ENCODE measurements around the gene SNX5.

Gene SNX5

DNA sequence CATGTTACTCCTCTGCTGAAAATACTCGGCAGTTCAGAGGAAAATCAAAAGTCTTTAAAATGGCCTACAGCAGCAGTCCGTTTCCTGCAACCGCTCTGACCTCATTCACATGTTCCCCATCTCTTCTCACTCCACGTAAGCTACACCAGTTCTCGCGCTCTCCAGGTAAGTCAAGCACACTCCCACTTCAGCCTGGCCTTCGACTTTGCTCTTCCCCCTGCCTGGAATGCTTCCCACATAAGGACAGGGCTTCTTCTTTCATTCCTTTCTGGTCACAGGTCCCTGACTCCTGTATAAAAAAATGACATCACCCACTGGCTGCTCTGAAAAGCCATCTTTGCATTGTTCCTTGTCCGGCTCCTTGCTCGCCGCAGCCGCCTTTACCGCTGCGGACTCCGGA is 42.9 kb upstream of the SNX5 start:
- Histone ChIP-seq H4K20me1 (ENCODE audit: low read depth, low read length) (no peaks in the 10 kb centered on the region), H3K79me2 (ENCODE audit: insufficient read depth, low read length) (no peaks in the 10 kb centered on the region), H3F3A (ENCODE audit: insufficient read depth) (no peaks in the 10 kb centered on the region), H3K9me2 (replicated peaks; ENCODE audit: insufficient read depth, low read length) (no peaks in the 10 kb centered on the region), H3K36me3 (ENCODE audit: low read length) (no peaks in the 10 kb centered on the region), H3K4me2 (ENCODE audit: low read depth, low read length, poor library complexity, severe bottlenecking) (no peak overlapping the region), H3K4me3 (ENCODE audit: insufficient read depth, low read length, poor library complexity, severe bottlenecking) (no peak overlapping the region), H3K9ac (ENCODE audit: low read length) (no peak overlapping the region), H3K27me3 (ENCODE audit: low read length) (no peaks in the 10 kb centered on the region), H3K9me3 (ENCODE audit: insufficient read depth, low read length) (no peaks in the 10 kb centered on the region), H2AFZ (ENCODE audit: low read depth, low read length, severe bottlenecking) (no peak overlapping the region), H3K27ac (ENCODE audit: low read depth, low read length) (no peak overlapping the region)
- TF ChIP-seq EZH2phosphoT487 (conservative IDR thresholded peaks at IDR 0.05; ENCODE audit: low read length), result no peak

DNA sequence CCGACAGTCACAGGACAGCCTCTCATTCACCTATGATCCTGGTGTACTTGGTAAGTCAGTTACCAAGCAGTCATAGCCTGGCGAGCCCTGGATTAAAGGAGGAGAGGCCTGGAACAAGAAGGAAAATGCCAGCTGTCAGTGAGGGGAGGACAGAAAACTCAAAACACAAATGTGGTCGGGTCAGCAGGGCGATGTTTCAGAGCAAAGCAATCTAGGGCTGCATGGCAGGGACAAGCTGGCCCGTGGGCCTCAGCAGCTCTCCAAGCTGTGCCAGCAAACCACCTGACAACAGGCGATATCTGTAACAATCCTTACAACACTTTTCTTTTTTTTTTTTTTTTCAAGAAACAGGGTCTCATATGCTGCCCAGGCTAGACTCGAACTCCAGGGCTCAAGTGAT is 40.5 kb upstream of the SNX5 start:
- TF ChIP-seq, protein P1, sequence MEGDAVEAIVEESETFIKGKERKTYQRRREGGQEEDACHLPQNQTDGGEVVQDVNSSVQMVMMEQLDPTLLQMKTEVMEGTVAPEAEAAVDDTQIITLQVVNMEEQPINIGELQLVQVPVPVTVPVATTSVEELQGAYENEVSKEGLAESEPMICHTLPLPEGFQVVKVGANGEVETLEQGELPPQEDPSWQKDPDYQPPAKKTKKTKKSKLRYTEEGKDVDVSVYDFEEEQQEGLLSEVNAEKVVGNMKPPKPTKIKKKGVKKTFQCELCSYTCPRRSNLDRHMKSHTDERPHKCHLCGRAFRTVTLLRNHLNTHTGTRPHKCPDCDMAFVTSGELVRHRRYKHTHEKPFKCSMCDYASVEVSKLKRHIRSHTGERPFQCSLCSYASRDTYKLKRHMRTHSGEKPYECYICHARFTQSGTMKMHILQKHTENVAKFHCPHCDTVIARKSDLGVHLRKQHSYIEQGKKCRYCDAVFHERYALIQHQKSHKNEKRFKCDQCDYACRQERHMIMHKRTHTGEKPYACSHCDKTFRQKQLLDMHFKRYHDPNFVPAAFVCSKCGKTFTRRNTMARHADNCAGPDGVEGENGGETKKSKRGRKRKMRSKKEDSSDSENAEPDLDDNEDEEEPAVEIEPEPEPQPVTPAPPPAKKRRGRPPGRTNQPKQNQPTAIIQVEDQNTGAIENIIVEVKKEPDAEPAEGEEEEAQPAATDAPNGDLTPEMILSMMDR (IDR thresholded peaks at IDR 0.05; ENCODE audit: insufficient read depth, low read length, poor library complexity, severe bottlenecking), result no peak
- no peak for TF ChIP-seq EZH2phosphoT487 (conservative IDR thresholded peaks at IDR 0.05; ENCODE audit: low read length)
- Histone ChIP-seq H3K9me3 (ENCODE audit: insufficient read depth, low read length) (no peaks in the 10 kb centered on the region), H3K9me2 (replicated peaks; ENCODE audit: insufficient read depth, low read length) (no peaks in the 10 kb centered on the region), H3K9ac (ENCODE audit: low read length) (no peak overlapping the region), H3K27me3 (ENCODE audit: low read length) (no peaks in the 10 kb centered on the region), H4K20me1 (ENCODE audit: low read depth, low read length) (no peaks in the 10 kb centered on the region), H3K4me3 (ENCODE audit: insufficient read depth, low read length, poor library complexity, severe bottlenecking) (no peak overlapping the region), H2AFZ (ENCODE audit: low read depth, low read length, severe bottlenecking) (no peak overlapping the region), H3K36me3 (ENCODE audit: low read length) (no peaks in the 10 kb centered on the region), H3F3A (ENCODE audit: insufficient read depth) (no peaks in the 10 kb centered on the region), H3K27ac (ENCODE audit: low read depth, low read length) (no peak overlapping the region), H3K4me2 (ENCODE audit: low read depth, low read length, poor library complexity, severe bottlenecking) (no peak overlapping the region), H3K79me2 (ENCODE audit: insufficient read depth, low read length) (no peaks in the 10 kb centered on the region)

DNA sequence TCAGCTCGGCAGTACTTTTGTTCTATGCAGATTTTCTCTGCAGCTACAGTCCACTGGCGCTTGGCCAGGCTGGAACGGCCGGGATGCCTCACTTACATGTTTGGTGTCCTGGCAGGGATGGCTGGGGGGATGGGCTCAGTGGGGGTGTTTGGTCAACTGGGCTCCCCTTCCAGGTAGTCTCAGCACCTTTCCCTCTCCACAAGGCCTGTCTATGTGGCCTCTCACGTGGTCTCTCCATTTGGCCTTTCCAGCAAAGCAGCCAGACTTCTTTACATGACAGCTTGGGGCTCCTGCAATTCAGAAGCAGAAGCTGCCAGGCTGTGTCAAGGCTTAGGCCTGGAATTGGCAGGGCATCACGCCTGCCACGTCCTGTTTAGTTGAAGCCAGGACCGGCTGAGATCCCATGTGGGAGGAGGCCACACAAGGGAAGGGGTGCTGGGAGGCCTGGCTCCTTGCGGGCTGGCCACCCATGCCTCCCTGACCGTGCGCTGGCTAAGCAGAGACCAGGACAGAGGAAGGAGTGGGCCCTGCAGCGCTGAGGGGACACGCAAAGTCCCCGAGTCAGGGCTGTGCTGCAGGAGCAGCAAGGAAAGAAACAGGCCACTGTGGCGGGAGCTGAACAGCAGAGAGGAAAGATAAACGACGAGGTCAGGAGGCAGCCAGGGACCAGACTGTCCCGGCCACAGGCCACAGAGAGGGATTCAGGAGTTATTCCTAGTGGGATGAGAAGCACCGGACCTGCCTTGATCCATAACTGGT is 39.1 kb upstream of the SNX5 start:
- Histone ChIP-seq H4K20me1 (ENCODE audit: low read depth, low read length) (no peaks in the 10 kb centered on the region), H3K4me3 (ENCODE audit: insufficient read depth, low read length, poor library complexity, severe bottlenecking) (no peak overlapping the region), H3K27ac (ENCODE audit: low read depth, low read length) (no peak overlapping the region), H3K27me3 (ENCODE audit: low read length) (no peaks in the 10 kb centered on the region), H3F3A (ENCODE audit: insufficient read depth) (no peaks in the 10 kb centered on the region), H3K36me3 (ENCODE audit: low read length) (no peaks in the 10 kb centered on the region), H3K79me2 (ENCODE audit: insufficient read depth, low read length) (no peaks in the 10 kb centered on the region), H3K9ac (ENCODE audit: low read length) (no peak overlapping the region), H2AFZ (ENCODE audit: low read depth, low read length, severe bottlenecking) (no peak overlapping the region), H3K9me3 (ENCODE audit: insufficient read depth, low read length) (no peaks in the 10 kb centered on the region), H3K9me2 (replicated peaks; ENCODE audit: insufficient read depth, low read length) (no peaks in the 10 kb centered on the region), H3K4me2 (ENCODE audit: low read depth, low read length, poor library complexity, severe bottlenecking) (no peak overlapping the region)
- TF ChIP-seq, protein P1 (IDR thresholded peaks at IDR 0.05; ENCODE audit: insufficient read depth, low read length, poor library complexity, severe bottlenecking), result no peak
- no peak for TF ChIP-seq EZH2phosphoT487 (conservative IDR thresholded peaks at IDR 0.05; ENCODE audit: low read length)

DNA sequence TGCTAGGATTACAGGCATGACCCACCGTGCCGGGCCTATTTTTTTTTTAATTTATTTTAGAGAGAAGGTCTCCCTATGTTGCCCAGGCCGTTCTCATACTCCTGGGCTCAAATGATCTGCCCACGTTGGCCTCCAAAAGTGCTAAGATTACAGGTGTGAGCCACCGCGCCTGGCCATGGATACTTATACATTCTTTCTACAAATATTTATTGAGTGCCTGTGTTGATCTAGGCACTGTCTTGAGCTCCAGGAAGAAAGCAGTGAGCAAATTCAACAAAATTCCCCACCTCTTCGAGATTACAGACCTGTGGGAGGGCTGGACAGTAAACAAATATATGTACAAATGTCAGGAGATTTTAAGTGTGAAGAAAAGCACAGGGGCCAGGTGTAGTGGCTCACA is 38.1 kb upstream of the SNX5 start:
- no peaks in the 10 kb centered on the region for H3K27me3 ChIP-seq (ENCODE audit: low read length)
- no peaks in the 10 kb centered on the region for H3F3A ChIP-seq (ENCODE audit: insufficient read depth)
- H3K27ac ChIP-seq (ENCODE audit: low read depth, low read length), result no peak overlapping the region
- no peak overlapping the region for H3K9ac ChIP-seq (ENCODE audit: low read length)
- H3K9me3 ChIP-seq (ENCODE audit: insufficient read depth, low read length), result no peaks in the 10 kb centered on the region
- H3K9me2 ChIP-seq (replicated peaks; ENCODE audit: insufficient read depth, low read length), result no peaks in the 10 kb centered on the region
- no peaks in the 10 kb centered on the region for H3K79me2 ChIP-seq (ENCODE audit: insufficient read depth, low read length)
- H4K20me1 ChIP-seq (ENCODE audit: low read depth, low read length), result no peaks in the 10 kb centered on the region
- no peak overlapping the region for H3K4me2 ChIP-seq (ENCODE audit: low read depth, low read length, poor library complexity, severe bottlenecking)
- no peak overlapping the region for H2AFZ ChIP-seq (ENCODE audit: low read depth, low read length, severe bottlenecking)
- no peaks in the 10 kb centered on the region for H3K36me3 ChIP-seq (ENCODE audit: low read length)
- H3K4me3 ChIP-seq (ENCODE audit: insufficient read depth, low read length, poor library complexity, severe bottlenecking), result no peak overlapping the region
- TF ChIP-seq, protein P1 (IDR thresholded peaks at IDR 0.05; ENCODE audit: insufficient read depth, low read length, poor library complexity, severe bottlenecking), result no peak
- no peak for TF ChIP-seq EZH2phosphoT487 (conservative IDR thresholded peaks at IDR 0.05; ENCODE audit: low read length)

Data from SU-DHL-6 (cell line).